Stimulated activated CD4-positive, alpha-beta T cell treated with anti-CD3 and anti-CD28 coated beads, Interleukin-2, amount 100 ng/mL, for 48 hours (primary cell): ENCODE measurements around the gene SHC1.
"Not testable (repeated sequence)": the region's sequence is repeated elsewhere in the genome, so short reads cannot be mapped to it uniquely, and the experiment has no call there.

ENCODE experiments used
- DNase-seq, 2 donors: peaks; one replicate each; pipeline ENCODE4 v3.0.0-alpha.2; 2020

Gene SHC1

DNA sequence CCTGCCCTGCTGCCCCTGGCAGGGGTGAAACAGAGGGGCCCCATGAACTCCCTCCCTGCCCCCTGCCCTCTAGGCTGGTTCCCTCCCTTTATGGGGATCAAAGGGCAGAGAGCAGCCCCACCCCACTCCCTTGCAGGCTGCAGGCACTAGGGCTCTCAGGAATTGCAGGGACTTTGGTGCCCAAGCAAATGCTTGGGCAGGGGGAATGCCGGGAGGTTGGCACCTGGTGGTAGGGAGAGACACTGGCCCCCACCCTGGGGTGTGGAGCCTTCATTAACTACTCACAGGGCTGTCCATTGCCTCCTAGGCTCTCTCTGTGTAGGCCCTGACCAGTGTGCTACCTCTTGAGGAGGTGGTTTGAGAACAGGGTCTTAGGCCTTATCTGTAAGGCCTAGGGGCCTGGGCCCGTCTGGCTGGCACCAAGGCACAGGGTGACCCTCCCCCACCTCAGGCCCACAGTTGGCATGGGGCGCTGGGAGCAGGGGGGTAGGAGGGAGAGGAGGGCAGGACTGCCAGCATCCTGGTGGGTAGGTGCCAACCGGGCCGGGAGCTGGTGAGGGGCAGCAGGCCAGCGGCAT, 36.8 kb upstream of the SHC1 start:
- no peak for DNase-seq

- DNase-seq, result no peak
These were observed 36.1 kb upstream of the SHC1 start for GRCh38 chr1:155006601-155007101.

DNA sequence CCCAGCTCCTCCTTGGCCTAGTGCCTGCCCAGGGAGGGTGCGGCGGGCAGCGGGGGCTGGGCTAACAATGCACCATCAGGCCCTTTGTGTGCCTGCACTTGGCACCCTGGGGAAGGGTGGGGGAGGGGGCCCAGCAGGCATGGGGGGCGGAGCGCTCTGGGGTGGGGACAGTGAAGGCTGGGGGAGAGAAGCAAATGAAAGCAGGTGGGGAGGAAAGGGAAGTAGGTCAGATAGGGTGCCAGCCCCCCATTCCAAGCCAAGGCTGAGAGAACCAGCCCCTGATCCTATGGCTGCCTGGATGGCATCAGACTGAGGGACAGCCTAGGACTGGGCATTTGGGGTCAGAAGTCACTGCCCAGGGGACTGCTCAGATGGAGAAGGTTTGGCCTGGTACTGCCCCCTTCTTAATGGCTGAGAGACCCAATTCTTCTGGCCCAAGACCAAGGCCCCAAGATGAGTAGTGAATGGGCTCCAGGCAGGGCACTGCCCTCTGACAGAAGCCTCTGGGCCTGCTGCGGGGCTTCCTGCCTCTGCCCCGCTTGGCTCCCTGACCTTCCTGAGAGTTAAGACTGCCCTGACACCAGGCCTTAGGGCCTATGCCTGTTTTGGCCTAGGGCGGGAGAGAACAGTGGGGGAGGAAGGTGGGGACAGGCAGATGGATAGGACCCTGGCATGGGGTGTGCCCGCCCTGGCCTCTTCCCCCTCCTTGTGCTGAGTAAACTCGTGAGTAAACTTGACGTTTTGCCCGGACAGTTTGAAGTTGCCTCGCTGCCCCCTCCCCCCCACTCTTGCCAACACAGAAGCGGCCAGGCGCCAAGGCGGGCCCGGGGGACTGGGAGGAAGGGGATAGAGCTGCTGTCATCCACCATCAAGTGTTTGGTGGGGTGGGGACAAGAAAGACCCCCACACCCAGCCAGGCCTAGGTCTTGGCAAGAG, 34.8 kb upstream of the SHC1 start:
- DNase-seq, result no peak

DNA sequence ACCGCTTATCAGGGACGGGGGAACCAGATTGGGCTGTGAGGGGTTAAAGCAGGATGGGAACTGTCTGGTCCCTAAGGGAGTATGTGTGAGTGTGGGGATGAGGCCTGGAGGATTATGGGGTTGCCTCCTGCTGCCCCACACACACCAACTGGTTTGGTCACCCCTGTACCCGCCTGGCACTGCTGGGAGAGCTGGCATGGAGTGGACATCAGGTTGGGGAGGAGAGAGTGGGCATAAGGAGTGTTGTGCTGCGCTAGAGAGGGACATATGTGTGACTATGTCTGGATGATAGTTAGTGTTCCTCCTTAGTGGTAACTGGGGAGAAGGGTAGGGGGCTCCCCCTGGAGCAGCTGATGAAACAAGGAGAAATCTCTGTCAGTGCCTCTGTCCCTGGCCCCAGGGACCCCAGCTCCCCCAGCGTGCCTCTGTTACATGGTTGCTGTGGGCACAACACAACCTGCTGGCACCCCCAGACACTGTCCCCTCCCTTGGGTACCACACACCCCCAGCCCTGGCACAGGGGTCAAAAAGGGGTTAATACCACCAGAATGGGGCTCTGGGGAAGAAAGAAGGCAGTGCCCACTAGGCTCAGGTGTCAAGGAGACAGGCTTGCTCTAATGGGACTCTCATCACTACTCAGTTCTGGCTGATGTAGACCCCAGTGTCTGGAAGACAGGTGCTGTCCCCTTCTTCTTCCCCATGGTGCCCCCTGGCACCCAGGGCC, 34.0 kb upstream of the SHC1 start:
- DNase-seq, result no peak

- DNase-seq, result no peak
These were observed 33.3 kb upstream of the SHC1 start for GRCh38 chr1:155003766-155004351.

GRCh38 chr1:155003227-155003765, 32.7 kb upstream of the SHC1 start:
- no peak for DNase-seq

GRCh38 chr1:155002464-155003226, 32.1 kb upstream of the SHC1 start, which contains the start of gene ZBTB7B:
Gene ZBTB7B (plus strand): TSS chr1:155002802. CDS start chr1:155014661, 11,859 bp downstream.
- no peak for DNase-seq

GRCh38 chr1:155001675-155002463, 31.3 kb upstream of the SHC1 start:
- peak; percentile 96 to 98 for DNase-seq

GRCh38 chr1:155001425-155001674, 30.8 kb upstream of the SHC1 start:
- DNase-seq, result no peak

- peak; percentile 79 to 80 for DNase-seq
These were observed 30.3 kb upstream of the SHC1 start for GRCh38 chr1:155000726-155001424.

GRCh38 chr1:155000411-155000725, 29.8 kb upstream of the SHC1 start:
- no peak for DNase-seq

GRCh38 chr1:154999571-155000410, 29.2 kb upstream of the SHC1 start:
- DNase-seq, result peak in 1 of 2 donors; percentile 67

DNA sequence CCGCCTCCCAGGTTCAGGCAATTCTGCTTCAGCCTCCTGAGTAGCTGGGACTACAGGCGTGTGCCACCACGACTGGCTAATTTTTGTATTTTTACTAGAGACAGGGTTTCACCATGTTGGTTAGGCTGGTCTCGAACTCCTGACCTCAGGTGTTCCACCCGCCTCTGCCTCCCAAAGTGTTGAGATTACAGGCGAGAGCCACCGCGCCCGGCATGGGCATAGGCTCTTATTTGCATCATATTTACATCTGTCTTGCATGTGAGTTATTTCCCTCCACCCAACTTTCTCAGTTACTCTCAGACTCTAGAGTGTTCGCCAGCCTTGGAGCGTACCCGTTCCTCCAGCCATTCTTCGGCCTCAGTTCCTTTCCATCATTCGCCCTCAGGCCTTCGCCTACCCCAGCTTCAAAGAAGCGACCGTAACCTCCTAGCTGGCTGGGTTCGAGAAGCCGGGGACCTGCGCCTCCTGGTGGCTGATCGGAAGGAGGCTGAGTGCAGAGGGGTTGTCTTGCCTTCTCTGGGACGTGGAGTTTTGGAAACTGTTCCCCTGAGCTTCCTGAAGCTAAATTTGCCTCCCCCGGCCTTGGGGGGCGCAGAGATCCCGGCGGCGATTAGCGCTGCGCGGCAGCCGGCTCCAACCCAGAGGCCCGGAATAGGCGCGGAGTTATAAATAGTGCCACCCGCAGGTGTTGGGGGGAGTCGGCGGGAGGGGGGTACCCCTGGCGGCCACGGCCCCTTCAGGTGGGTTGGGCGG, 28.4 kb upstream of the SHC1 start:
- DNase-seq, result peak; percentile 76 to 80

DNA sequence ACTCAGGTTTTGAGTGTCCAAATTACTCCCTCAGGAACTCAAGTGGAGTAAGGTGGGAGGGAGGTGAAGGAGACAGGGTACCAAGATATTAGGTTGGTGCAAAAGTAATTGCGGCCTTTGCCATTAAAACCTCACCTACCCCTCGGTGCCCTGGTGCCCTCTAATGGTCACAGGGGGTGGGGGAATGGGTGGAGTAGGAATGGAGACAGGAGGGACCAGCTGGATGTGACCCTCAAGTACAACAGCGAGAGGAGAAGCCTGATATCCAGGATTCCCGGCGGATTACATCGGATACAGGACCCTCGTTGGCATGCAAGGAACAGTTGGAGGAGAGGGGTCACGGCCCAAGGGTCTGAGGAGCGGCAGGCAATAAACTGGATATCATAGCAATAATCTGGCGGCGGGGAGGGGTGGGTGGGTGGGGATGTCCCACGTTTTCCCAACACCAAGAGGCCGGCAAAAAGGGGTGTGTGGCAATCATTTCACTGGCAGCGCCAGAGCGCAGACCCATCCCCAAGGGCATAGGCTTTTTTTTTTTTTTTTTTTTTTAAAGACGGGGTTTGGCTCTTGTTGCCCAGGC, 27.7 kb upstream of the SHC1 start:
- DNase-seq, result no peak

GRCh38 chr1:154996966-154997701, 26.6 kb upstream of the SHC1 start:
- no peak for DNase-seq

- not testable (repeated sequence) for DNase-seq
These were observed 24.9 kb upstream of the SHC1 start for GRCh38 chr1:154995301-154995983.

- DNase-seq, result no peak
These were observed 24.0 kb upstream of the SHC1 start for GRCh38 chr1:154994591-154994990.

DNA sequence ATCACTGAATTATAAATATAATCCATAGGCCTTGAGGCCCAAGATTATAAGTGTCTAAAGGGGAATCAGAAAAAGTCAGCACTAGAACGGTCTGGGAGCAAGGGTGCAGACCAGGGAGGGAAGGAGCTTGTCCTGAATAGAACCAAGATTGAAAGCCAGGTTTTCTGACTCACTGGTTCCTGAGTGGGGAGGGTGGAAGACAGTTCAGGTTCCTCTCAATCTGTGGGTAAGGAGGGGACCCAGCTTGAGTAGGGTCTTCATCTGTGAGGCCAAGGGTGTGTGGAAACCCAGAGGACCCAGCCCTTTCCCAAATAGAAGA, 23.7 kb upstream of the SHC1 start:
- DNase-seq, result no peak
